HuH-7.5 (cell line): ENCODE data around the gene WFDC12.
"Not testable (repeated sequence)": the region's sequence is repeated elsewhere in the genome, so short reads cannot be mapped to it uniquely, and the experiment has no call there.

Source experiments
- DNase-seq: peaks from one replicate; pipeline ENCODE4 v3.0.0; 2011; ENCODE audit warnings: low spot score

The WFDC12 gene, protein sequence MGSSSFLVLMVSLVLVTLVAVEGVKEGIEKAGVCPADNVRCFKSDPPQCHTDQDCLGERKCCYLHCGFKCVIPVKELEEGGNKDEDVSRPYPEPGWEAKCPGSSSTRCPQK

GRCh38 chr20:45124365-45124764 is at the start of gene WFDC12:
WFDC12 (minus strand) TSS chr20:45124465; CDS start chr20:45124447, 18 bp downstream.
- no peak for DNase-seq

GRCh38 chr20:45173522-45173921 is 49.3 kb upstream of the WFDC12 start:
- DNase-seq: no peak

DNA sequence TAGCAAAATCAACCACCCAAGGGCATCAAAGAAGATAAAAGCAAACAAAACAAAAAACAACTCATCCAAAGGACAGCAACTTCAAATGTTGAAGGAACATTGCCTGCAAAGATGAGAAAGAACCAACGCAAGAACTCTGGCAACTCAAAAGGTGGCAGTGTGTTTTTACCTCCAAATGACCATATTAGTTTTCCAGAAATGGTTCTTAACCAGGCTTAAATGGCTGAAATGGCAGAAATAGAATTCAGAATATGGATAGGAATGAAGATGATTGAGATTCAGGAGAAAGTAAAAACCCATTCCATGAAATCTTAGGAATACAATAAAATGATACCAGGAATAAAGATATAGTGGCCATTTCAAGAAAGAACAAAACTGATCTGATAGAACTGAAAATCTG is 40.6 kb upstream of the WFDC12 start:
- DNase-seq: no peak

- no peak for DNase-seq
Measured at GRCh38 chr20:45163083-45163803, 39.0 kb upstream of the WFDC12 start.

DNA sequence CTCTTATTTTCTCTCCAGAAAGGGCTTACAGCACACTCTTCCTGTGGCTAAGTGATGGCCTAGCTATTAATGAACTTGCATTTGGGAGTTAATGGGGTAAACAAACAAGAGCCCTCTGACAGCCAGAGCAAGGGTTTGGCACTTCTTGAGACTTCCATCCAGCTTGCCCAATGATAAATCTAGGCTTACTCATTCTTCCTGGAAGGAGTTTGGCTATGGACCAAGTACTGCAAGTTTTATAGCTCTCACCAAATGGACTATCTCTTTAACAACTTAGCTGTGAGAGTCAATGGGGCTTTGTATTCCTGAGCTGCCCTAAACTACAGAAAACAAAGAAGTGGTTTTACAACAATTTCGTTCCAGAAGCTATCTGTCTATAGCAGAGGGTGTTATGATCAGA is 33.7 kb upstream of the WFDC12 start:
- no peak for DNase-seq

DNA sequence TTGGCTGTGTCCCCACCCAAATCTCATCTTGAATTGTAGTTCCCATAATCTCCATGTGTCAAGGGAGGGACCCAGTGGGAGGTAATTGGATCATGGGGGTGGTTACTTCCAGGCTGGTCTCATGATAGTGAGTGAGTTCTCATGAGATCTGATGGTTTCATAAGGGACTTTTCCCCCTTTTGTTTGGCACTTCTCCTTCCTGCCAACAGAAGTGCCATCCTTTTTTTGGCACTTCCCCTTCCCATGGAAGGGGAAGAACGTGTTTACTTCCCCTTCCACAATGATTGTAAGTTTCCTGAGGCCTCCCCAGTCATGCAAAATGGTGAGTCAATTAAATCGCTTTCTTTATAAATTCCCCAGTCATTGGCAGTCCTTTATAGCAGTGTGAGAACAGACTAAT is 32.4 kb upstream of the WFDC12 start:
- no peak for DNase-seq

DNA sequence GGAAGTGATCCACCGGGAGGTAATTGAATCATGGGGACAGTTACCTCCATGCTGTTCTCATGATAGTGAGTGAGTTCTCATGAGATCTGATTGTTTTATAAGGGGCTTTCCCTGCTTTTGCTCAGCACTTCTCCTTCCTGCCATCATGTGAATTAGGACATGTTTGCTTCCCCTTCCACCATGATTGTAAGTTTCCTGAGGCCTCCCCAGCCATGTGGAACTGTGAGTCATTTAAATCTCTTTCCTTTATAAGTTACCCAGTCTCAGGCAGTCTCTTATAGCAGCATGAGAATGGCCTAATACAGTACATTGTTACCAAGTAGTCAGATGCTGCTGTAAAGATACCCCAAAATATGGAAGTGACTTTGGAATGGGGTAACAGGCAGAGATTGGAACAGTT is 30.5 kb upstream of the WFDC12 start:
- not testable (repeated sequence) for DNase-seq

DNA sequence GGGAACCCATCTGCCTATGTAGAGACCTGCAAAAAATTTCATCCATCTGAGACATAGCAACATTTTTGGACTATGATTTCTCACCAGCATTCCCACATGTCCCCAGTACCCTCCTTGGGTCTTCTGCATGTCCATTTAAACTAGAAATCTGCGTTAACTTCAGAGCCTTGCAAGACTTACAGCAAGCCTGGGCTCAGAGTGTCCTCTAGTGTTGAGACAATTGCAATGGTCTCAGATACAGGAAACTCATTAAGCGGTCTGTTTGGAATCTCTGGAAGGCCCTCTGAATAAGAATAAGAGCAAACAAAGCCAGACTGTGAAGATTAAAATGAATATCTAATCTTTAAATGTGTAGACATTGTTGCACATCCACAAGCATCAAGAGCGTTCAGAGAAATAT is 29.9 kb upstream of the WFDC12 start:
- no peak for DNase-seq

DNA sequence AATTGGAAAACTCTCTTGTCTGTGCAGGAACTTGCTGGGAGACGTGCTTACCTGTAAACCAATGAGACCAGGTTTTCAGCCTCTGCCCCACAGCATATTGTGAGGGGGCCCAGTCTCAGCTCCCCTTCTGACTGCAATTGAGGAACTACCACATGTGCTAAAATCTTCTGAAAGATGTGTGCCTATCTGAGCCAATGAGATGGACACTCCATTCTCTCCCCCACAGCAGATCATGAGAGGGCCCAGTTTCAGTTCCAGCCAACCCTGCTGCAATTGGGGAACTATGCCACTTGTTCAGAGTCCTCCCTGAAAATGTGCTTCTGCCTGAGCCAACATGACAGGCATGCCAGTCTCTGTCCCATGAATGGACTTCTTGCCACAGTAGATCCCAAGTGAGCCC is 29.5 kb upstream of the WFDC12 start:
- no peak for DNase-seq

- no peak for DNase-seq
Measured at GRCh38 chr20:45153147-45153546, 28.9 kb upstream of the WFDC12 start.

GRCh38 chr20:45152405-45152804 is 28.1 kb upstream of the WFDC12 start:
- DNase-seq: no peak

DNA sequence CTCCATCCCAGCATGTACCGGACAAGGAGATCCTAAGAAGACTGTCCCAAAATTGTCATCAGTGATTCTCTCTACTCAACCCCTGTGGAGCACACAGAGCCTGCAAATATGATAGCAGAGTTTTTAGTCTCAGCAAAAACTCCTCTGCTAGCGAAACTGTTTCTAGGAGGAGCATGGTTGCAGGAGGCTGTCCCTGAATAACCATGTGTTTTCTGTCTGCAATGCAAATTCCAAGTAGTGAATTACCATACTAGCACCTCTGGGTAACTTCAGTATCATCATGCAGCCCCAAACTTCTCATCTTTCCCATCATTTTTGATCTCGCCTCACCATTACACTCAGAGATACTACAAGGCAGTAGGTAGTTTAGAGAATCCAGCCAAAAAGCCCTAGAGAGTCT is 24.8 kb upstream of the WFDC12 start:
- DNase-seq: no peak

GRCh38 chr20:45140836-45141235 is 16.6 kb upstream of the WFDC12 start:
- no peak for DNase-seq

DNA sequence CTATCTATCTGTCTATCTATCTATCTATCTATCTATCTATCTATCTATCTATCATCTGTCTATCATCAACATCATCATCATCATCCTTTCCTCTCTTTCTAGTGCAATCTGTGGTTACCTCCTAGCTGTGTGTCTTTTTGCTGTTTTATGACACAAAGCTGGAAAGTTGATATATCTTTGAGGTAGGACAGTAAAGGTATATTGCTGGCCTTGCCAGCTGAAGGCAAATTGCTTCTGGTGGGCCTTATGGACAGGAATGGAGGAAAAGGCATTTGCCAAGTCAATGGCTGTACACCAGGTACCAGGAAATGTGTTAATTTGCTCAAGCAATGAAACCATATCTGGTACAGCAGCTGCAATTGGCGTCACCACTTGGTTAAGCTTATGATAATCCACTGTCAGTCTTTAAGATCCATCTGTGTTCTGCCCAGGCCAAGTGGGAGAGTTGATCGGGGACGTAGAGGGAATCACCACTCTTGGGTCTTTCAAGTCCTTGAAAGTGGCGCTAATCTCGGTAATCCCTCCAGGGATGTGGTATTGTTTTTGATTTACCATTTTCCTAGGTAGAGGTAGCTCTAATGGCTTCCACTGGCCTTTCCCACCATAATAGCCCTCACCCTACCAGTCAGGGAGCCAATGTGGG is 15.6 kb upstream of the WFDC12 start:
- not testable (repeated sequence) for DNase-seq

- DNase-seq: no peak
Measured at GRCh38 chr20:45138561-45139300, 14.5 kb upstream of the WFDC12 start.

DNA sequence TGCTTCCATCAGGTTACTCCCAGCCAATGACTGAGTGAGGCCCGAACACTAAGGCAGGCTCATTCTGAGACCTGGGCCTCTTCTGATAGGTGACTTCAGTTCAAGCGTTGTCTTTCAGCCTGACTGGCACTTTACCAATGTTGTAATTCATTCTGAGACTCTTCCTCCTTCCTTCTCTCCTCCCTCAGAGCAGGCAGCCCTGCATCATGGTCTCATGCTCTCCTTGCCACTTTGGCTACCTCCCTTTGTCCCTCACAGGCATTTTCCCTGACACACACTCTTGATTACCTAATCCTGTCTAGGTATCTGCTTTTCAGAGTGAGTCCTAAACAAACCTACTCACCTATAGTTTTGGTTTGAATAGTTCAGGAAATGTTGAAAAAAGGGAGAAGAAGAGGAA is 12.6 kb upstream of the WFDC12 start:
- no peak for DNase-seq

- no peak for DNase-seq
Measured at GRCh38 chr20:45128099-45128498, 3.8 kb upstream of the WFDC12 start.

DNA sequence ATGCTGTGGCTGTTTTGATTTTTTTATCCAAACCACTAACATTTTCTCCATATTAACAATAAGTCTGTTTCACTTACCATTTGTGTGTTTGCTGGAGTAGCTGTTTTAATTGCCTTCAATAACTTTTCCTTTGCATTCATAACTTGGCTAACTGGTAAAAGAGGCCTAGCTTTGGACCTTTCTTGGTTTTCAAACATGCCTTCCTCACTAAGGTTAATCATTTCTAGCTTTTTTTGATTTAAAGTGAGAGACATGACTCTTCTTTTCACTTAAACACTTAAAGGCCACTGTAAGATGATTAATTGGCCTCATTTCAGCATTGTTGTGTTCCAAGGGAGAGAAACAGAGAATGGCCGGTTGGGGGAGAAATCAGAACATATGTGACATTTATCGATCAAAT is 2.9 kb downstream of the WFDC12 start:
- DNase-seq: no peak

DNA sequence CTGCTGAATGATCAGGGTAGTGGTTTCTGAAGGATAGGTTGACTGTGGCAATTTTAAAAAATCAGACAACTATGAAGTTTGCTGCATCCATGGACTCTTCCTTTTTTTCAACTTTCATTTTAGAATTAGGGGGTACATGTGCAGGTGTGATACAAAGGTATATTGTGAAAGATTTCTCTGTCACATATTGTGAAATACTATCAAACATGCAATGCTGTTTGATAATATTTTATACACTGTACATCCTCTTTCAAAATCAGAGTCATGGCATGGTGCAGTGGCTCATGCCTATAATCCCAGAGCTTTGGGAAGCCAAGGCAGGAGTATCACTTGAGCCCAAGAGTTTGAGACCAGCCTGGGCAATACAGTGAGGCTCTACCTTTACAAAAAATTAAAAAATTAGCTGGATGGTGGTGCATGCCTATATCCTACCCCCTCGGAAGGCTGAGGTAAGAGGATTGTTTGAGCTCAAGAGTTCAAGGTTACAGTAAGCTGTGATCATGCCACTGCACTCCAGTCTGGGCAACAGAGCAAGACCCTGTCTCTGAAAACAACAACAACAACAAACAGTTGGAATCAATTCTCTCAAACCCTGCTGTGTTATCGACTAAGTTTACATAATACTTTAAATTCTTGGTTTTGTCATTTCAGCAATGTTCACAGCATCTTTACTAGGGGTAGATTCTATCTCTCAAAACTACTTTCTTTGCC is 4.6 kb downstream of the WFDC12 start:
- DNase-seq: no peak

DNA sequence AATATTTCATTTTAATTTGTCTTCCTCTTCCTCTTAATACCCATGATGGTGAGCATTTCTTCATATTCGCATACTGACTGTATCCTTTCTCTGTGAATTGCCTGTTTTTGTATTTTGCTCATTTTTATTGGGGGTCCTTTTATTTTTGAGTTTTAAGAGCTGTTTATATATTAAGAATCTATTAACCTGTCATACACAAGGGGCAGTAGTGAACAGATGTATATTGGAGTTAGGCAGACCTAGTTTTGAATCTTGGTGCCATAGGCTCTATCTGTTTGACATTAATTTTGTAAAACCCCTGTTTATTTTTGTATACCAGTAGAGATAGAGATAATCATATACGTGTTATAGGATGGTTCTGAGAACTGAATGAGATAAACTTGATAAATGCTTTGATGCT is 6.2 kb downstream of the WFDC12 start:
- no peak for DNase-seq

- no peak for DNase-seq
Measured at GRCh38 chr20:45117581-45117980, 6.7 kb downstream of the WFDC12 start.

GRCh38 chr20:45115829-45116228 is 8.4 kb downstream of the WFDC12 start:
- no peak for DNase-seq
